DOHH2 (cell line): ENCODE measurements around the gene DBNDD1.

Experiments used
- H3F3A ChIP-seq: fragments of 200-600 bp; sonication (generic), shearing (Covaris generic); 2 replicates; pipeline ENCODE4 v1.6.0; 2016; ENCODE audit warnings: antibody characterized with exemption, mild to moderate bottlenecking; ENCODE audit not compliant: control insufficient read depth, insufficient read depth
- H3K27ac ChIP-seq: fragments of 200-600 bp; sonication (generic); 2 replicates; pipeline ENCODE4 v1.5.1; 2014; ENCODE audit warnings: low read depth, mild to moderate bottlenecking, low read length, moderate library complexity
- H3K27me3 ChIP-seq: fragments of 200-600 bp; sonication (generic); 2 replicates; pipeline ENCODE4 v1.6.1; 2014; ENCODE audit warnings: mild to moderate bottlenecking, low read length, mixed read lengths; ENCODE audit not compliant: control insufficient read depth
- H3K36me3 ChIP-seq: fragments of 200-600 bp; sonication (generic); 2 replicates; pipeline ENCODE4 v1.6.1; 2014; ENCODE audit warnings: mild to moderate bottlenecking, low read length, moderate library complexity, mixed read lengths; ENCODE audit not compliant: control insufficient read depth
- H3K4me1 ChIP-seq: fragments of 200-600 bp; sonication (generic); 2 replicates; pipeline ENCODE4 v1.6.1; 2014; ENCODE audit warnings: mild to moderate bottlenecking, low read length, mixed read lengths; ENCODE audit not compliant: control insufficient read depth
- H3K4me2 ChIP-seq: fragments of 200-600 bp; sonication (generic); 2 replicates; pipeline ENCODE4 v1.6.0; 2014; ENCODE audit warnings: mild to moderate bottlenecking, low read length, moderate library complexity
- H3K4me3 ChIP-seq: fragments of 200-600 bp; sonication (generic); 2 replicates; pipeline ENCODE4 v1.5.1; 2014; ENCODE audit warnings: mild to moderate bottlenecking, low read length, mixed read lengths
- H3K79me2 ChIP-seq: fragments of 200-600 bp; sonication (generic); 2 replicates; pipeline ENCODE4 v1.6.1; 2014; ENCODE audit warnings: mild to moderate bottlenecking, low read length, mixed read lengths; ENCODE audit not compliant: control insufficient read depth
- H3K9me2 ChIP-seq: fragments of 200-600 bp; sonication (generic); replicated peaks from 2 replicates; pipeline ENCODE4 v1.6.1; 2014; ENCODE audit warnings: mild to moderate bottlenecking, low read length, mixed read lengths; ENCODE audit not compliant: control insufficient read depth
- H3K9me3 ChIP-seq: fragments of 200-600 bp; sonication (generic); 2 replicates; pipeline ENCODE4 v1.6.1; 2014; ENCODE audit warnings: antibody characterized with exemption, low read length, mixed read lengths; ENCODE audit not compliant: control insufficient read depth, insufficient read depth
- H4K20me1 ChIP-seq: fragments of 200-600 bp; sonication (generic); 2 replicates; pipeline ENCODE4 v1.6.0; 2014; ENCODE audit warnings: low read depth, mild to moderate bottlenecking, antibody characterized with exemption, low read length, moderate library complexity; ENCODE audit not compliant: control insufficient read depth, insufficient read depth
- EZH2phosphoT487 ChIP-seq: fragments of 200-600 bp; sonication (generic); IDR thresholded peaks from 2 replicates; pipeline ENCODE4 v1.6.1; 2017; ENCODE audit warnings: borderline replicate concordance, mild to moderate bottlenecking, antibody characterized with exemption, low read length, moderate library complexity, mixed read lengths
- TF ChIP-seq, protein P1 (sequence below): fragments of 200-600 bp; sonication (generic); IDR thresholded peaks from one replicate; pipeline ENCODE4 v1.5.1; 2014; ENCODE audit warnings: antibody characterized with exemption, mild to moderate bottlenecking, low read depth, low read length; ENCODE audit not compliant: poor library complexity, severe bottlenecking

The DBNDD1 gene

DNA sequence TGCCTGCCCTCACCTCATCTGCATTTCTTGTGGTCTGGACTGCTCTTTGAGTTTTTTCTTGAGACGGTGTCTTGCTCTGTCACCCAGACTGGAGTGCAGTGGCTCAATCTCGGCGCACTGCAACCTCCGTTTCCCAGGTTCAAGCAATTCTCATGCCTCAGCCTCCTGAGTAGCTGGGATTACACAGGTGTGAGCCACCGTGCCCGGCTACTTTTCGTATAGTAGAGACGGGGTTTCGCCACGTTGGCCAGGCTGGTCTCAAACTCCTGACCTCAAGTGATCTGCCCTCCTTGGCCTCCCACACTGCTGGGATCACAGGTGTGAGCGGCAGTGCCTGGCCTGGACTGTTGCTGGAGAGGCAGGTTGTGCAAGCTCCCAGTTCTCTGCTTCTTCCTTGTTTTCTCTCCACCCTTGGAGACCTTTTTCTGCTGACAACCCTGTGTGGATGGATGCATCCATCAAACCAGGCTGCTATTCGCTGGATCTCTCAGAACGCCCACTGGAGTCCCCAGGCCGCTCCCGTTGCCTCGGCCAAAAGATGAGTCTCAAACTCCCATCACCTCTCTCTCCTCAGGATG, 22.7 kb upstream of the DBNDD1 start:
- TF ChIP-seq, protein P1, sequence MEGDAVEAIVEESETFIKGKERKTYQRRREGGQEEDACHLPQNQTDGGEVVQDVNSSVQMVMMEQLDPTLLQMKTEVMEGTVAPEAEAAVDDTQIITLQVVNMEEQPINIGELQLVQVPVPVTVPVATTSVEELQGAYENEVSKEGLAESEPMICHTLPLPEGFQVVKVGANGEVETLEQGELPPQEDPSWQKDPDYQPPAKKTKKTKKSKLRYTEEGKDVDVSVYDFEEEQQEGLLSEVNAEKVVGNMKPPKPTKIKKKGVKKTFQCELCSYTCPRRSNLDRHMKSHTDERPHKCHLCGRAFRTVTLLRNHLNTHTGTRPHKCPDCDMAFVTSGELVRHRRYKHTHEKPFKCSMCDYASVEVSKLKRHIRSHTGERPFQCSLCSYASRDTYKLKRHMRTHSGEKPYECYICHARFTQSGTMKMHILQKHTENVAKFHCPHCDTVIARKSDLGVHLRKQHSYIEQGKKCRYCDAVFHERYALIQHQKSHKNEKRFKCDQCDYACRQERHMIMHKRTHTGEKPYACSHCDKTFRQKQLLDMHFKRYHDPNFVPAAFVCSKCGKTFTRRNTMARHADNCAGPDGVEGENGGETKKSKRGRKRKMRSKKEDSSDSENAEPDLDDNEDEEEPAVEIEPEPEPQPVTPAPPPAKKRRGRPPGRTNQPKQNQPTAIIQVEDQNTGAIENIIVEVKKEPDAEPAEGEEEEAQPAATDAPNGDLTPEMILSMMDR, result no peak
- Histone ChIP-seq H3K4me3 (no peak overlapping the region), H3K27ac (no peak overlapping the region), H3K27me3 (peaks cover 8% of the 10 kb centered on the region), H3K9me2 (no peaks in the 10 kb centered on the region), H3K4me1 (no peaks in the 10 kb centered on the region), H3F3A (no peaks in the 10 kb centered on the region), H3K4me2 (no peak overlapping the region), H3K36me3 (no peaks in the 10 kb centered on the region), H4K20me1 (no peaks in the 10 kb centered on the region), H3K79me2 (no peaks in the 10 kb centered on the region), H3K9me3 (no peaks in the 10 kb centered on the region; the same call in 1 of the 2 replicates)

DNA sequence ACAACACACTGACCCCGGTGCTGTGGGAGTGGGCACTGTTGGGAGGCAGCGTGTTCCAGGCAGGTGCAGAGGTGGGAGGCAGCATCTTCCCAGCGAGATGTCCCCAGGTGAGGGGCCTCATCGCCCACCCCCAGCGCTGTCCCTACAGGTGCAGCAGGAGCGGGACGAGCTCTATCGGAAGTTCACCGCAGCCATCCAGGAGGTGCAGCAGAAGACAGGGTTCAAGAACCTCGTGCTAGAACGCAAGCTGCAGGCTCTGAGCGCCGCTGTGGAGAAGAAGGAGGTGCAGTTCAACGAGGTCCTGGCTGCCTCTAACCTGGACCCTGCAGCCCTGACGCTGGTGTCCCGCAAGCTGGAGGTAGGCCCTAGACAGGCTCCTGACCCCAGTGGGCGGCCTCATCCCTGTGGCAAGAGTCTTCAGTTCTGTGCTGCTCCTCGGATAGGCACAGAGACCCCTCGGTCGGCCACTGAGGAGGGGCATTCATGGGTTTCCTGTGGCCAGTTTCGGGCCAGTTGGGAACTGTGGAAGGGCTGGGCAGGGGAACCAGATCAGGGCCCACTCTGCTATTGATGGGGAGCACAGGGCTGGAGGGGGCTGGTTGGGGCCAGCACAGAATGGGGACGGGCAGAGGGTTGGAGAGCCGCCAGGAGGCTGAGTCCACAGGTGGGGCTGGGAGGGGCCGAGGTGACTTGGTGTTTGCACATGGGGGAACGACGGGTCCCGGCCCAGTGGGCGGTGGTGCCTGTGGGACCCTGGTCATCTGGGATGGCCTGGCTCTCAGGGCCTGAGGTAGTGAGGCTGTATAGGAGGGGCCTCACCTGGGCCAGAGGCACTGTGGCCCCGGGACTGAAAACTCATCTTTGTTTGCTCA, 21.1 kb upstream of the DBNDD1 start:
- H3K4me3 ChIP-seq, result no peak overlapping the region
- TF ChIP-seq, protein P1, result no peak
- TF ChIP-seq EZH2phosphoT487, result no peak
- no peaks in the 10 kb centered on the region for H3F3A ChIP-seq
- H4K20me1 ChIP-seq, result no peaks in the 10 kb centered on the region
- no peaks in the 10 kb centered on the region for H3K36me3 ChIP-seq
- no peaks in the 10 kb centered on the region for H3K79me2 ChIP-seq
- H3K4me2 ChIP-seq, result no peak overlapping the region
- peaks cover 15% of the 10 kb centered on the region for H3K27me3 ChIP-seq
- H3K9me3 ChIP-seq, result no peaks in the 10 kb centered on the region
- no peaks in the 10 kb centered on the region for H3K9me2 ChIP-seq
- H3K4me1 ChIP-seq, result no peaks in the 10 kb centered on the region
- no peak overlapping the region for H3K27ac ChIP-seq

DNA sequence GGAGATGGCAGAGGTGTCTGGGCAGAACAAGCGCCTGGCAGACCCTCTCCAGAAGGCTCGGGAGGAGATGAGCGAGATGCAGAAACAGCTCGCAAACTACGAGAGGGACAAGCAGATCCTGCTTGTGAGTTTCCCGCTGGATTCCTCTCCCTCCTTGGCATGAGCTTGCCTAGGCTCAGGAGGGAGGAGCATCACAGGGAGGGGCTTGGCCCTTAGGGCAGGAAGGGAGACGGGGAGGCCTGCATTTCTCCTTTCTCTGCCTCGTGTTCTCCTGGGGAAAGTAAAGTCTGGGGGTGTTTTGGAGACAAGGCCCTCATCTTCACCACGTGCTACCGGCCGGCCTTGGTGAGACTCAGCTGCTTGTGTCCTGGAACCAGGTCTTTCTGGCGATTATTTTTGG, 18.0 kb upstream of the DBNDD1 start:
- H3K4me3 ChIP-seq, result no peak overlapping the region
- no peaks in the 10 kb centered on the region for H3K36me3 ChIP-seq
- TF ChIP-seq, protein P1, result no peak
- no peak for TF ChIP-seq EZH2phosphoT487
- no peaks in the 10 kb centered on the region for H3F3A ChIP-seq
- peaks cover under 1% of the 10 kb centered on the region; the same call in 1 of the 2 replicates for H3K9me3 ChIP-seq
- H3K4me1 ChIP-seq, result no peaks in the 10 kb centered on the region
- H3K79me2 ChIP-seq, result no peaks in the 10 kb centered on the region
- no peaks in the 10 kb centered on the region for H3K9me2 ChIP-seq
- H3K4me2 ChIP-seq, result no peak overlapping the region
- H3K27me3 ChIP-seq, result peaks cover 14% of the 10 kb centered on the region
- no peak overlapping the region for H3K27ac ChIP-seq
- no peaks in the 10 kb centered on the region for H4K20me1 ChIP-seq
